Pancreas (tissue), 10 donors: ENCODE results near the gene BCL11B. TPM values are rescaled to one million over a fixed set of nuclear protein-coding genes. Genes with fewer than 3 reads are reported as not detected.

Experiments
- ATAC-seq, 4 donors: fragments of 200-7000 bp; cut with Tn5 transposase; one replicate each; pipeline versions ENCODE4 v1.8.0 to v1.9.1; 2020; ENCODE audit warnings: mild to moderate bottlenecking in 4 of 4, moderate library complexity in 4 of 4
- DNase-seq, 6 donors: peaks; one replicate each; pipeline ENCODE4 v3.0.0-alpha.2; 2020
- FAIRE-seq: peaks from 2 replicates; lab custom pipeline; 2012; peaks lifted over from hg19 to GRCh38; lab: Jason Lieb, UNC
- H3K27ac ChIP-seq, 4 donors: fragments of 200-600 bp; sonication (generic); 1 replicate in 3 of 4; 2 replicates in 1 of 4; pipeline versions ENCODE4 v1.5.0 to v1.8.0; 2020
- H3K27me3 ChIP-seq, 4 donors: fragments of 200-600 bp; one replicate each; pipeline ENCODE4 v1.8.0; 2021
- H3K36me3 ChIP-seq, 3 donors: fragments of 200-600 bp; sonication (generic) in 1 of 3; one replicate each; pipeline versions ENCODE4 v1.5.0 to v1.8.0; 2020 to 2021
- H3K4me1 ChIP-seq, 3 donors: fragments of 200-600 bp; one replicate each; pipeline ENCODE4 v1.8.0; 2021
- H3K4me3 ChIP-seq, 4 donors: fragments of 200-600 bp; sonication (generic) in 2 of 4; one replicate each; pipeline versions ENCODE4 v1.5.0 to v1.8.0; 2020 to 2021
- H3K9me3 ChIP-seq, 4 donors: fragments of 200-600 bp; one replicate each; pipeline ENCODE4 v1.8.0; 2021
- WGBS, 2 donors: extraction: QIAGEN DNeasy Blood & Tissue Kit; methylation state at CpG; one replicate each; pipeline ENCODE4 v1.1.7; 2013; 5-methylcytosine and 5-hydroxymethylcytosine counted together
- intact Hi-C, 3 donors: fragments of 100-400 bp; cut with DNase I; formaldehyde crosslinking; loops; one replicate each; pipeline versions ENCODE4 v1.11.1 to v1.14.2; 2022
- polyA plus RNA-seq, 2 donors: library from polyadenylated mRNA; stranded (reverse); fragments of 200-250 nt; gene quantifications; one replicate each; pipeline ENCODE4 v1.2.3, GENCODE V29; 2013
- total RNA-seq, 6 donors: library from RNA; stranded (reverse); fragmentation: NEBNext Ultra II Directional in 4 of 6; extraction: Animal tissue kit (Norgen Biotek cat#: 25700) in 4 of 6; gene quantifications; one replicate each; pipeline versions ENCODE4 v1.2.1 to v1.2.4, GENCODE V29; 2021 to 2023
- TF ChIP-seq, protein P1 (sequence below), 4 donors: fragments of 200-600 bp; sonication (generic) in 3 of 4; IDR thresholded peaks; one replicate each; pipeline versions ENCODE4 v1.5.0 to v1.8.0; 2021; ENCODE audit warnings: antibody characterized with exemption in 4 of 4
- donor health status: healthy with polysubstance abuse.
- donor health status: DM: no; HTN: no; CAD: no; lungs with moderate emphysema.
- donor health status: DM: no; HTN: no; CAD: no.
- donor health status: control.
- donor health status: control.
- donor health status: Bipolar disorder and iron deficiency.
- donor health status: DM: yes; HTN: yes; CAD: no.
- donor health status: DM: no; HTN: no; CAD: no.
- donor health status: DM: no; HTN: no; CAD: no.
- donor health status: DM: yes; HTN: yes; CAD: no.

BCL11B gene
- total and polyA plus RNA-seq, 8 donors = 0.04 to 0.47 (median 0.27) TPM

DNA sequence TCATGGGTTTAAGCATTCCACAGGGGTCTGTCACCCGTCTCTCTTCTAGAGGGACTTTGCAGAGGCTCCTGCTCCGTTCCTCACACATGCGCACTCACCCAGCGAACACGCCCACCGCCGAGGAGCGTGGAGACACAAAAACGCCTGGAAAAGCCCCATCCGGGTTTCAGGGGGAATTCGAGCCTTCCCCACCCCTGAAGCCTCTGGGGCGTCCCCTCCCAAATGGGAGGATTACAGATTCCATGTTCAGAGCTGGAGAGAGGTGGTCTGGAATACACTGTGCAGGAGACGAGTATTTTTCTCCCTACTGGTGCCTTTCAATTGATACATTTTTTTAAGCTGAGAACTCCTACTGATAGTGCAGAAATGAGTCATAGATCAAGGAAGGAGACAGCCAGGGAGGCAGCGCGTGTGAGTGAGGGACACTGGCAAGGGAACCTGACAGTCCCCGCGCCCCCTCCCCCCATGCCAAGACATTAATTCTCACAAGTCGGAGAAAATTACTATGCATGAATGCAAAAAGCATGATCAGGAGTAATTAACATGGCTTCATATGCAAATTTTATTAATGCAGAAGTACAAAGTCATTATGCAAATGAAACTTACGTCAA lies 36.9 kb downstream of the BCL11B start:
- no peak for FAIRE-seq
- Histone ChIP-seq H3K4me3 (no peak overlapping the region), H3K27me3 (no peaks in the 10 kb centered on the region), H3K4me1 (no peaks in the 10 kb centered on the region), H3K9me3 (no peaks in the 10 kb centered on the region), H3K27ac (no peak overlapping the region), H3K36me3 (no peaks in the 10 kb centered on the region)
- 37 to 51% methylated on average over 19 of the region's 19 CpGs for WGBS, 2 donors
- TF ChIP-seq, protein P1, sequence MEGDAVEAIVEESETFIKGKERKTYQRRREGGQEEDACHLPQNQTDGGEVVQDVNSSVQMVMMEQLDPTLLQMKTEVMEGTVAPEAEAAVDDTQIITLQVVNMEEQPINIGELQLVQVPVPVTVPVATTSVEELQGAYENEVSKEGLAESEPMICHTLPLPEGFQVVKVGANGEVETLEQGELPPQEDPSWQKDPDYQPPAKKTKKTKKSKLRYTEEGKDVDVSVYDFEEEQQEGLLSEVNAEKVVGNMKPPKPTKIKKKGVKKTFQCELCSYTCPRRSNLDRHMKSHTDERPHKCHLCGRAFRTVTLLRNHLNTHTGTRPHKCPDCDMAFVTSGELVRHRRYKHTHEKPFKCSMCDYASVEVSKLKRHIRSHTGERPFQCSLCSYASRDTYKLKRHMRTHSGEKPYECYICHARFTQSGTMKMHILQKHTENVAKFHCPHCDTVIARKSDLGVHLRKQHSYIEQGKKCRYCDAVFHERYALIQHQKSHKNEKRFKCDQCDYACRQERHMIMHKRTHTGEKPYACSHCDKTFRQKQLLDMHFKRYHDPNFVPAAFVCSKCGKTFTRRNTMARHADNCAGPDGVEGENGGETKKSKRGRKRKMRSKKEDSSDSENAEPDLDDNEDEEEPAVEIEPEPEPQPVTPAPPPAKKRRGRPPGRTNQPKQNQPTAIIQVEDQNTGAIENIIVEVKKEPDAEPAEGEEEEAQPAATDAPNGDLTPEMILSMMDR (IDR thresholded peaks at IDR 0.05) = no peak
- intact Hi-C loops = no loop called here
- no peak for ATAC-seq
- no peak for DNase-seq

DNA sequence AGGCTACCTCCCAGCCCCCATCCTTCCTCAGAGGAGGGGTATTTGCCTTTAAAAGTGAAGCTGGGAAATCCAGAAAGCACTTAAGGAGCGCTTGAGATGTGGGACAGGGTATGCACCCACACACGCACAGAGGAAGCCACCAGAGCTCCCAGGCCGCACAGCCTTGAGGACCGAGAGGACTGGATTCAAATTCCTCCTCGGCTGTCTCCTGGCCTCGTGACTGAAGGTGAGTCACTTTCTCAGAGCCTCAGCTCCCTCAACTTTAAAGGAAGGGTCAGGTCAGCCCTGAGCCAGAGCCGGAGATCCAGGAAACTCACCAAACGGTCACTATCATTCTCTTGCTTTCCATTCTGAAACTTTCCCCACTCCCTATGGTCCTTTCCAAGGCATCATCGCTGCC lies 37.6 kb downstream of the BCL11B start:
- no peak for DNase-seq
- Histone ChIP-seq H3K27me3 (no peaks in the 10 kb centered on the region), H3K4me1 (no peaks in the 10 kb centered on the region), H3K9me3 (no peaks in the 10 kb centered on the region), H3K4me3 (no peak overlapping the region), H3K36me3 (no peaks in the 10 kb centered on the region), H3K27ac (no peak overlapping the region)
- 74 to 83% methylated on average over 9 of the region's 9 CpGs for whole genome bisulfite sequencing, 2 donors
- intact Hi-C loops = no loop called here
- no peak for FAIRE-seq
- TF ChIP-seq, protein P1 (IDR thresholded peaks at IDR 0.05) = no peak
- no peak for ATAC-seq

DNA sequence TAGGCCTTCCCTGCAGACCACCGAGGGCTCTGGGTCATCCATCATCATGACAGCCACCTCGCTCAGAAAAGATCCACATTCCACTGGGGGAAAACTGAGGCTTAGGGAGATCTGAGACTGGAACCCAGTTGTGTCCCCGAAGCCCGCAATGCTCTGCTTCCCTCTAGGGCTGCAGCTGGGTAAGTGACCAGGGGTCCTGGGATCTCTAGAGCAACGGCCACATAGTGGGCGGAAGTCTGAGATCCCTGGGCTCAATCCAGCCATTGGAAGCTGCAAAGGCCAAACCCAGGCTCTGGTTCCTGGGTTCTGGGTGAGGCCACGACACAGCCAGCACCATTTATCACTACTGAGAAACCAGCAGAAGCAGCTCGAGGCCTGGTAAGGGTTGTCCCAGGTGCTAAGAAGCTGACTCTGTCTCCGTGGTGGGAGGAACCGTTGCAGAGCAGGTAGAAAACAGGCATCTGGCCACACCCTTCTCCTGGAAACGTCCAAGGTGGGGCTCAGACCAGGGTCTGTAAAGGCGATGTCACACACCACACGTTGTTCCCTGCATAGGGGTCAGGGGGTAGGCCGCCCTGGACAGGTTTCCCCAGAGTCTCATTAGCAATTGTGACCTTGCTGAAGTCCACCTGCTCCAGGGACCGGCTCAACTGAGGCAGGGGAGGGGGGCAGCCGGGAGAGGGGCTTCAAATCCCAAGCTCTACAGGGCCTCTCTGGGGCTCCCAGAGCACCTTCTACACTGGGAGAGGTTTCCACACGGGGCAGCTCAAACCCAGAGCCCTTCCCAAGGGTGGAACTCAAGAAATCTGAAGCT lies 38.6 kb downstream of the BCL11B start:
- H3K27me3 ChIP-seq = no peaks in the 10 kb centered on the region
- FAIRE-seq (no peak), DNase-seq (no peak), ATAC-seq (no peak)
- H3K27ac ChIP-seq = no peak overlapping the region
- no peaks in the 10 kb centered on the region for H3K4me1 ChIP-seq
- TF ChIP-seq, protein P1 (IDR thresholded peaks at IDR 0.05) = no peak
- WGBS, 2 donors = 69 to 79% methylated on average over 17 of the region's 17 CpGs
- H3K9me3 ChIP-seq = no peaks in the 10 kb centered on the region
- H3K4me3 ChIP-seq = no peak overlapping the region
- intact Hi-C loops = no loop called here
- H3K36me3 ChIP-seq = no peaks in the 10 kb centered on the region

DNA sequence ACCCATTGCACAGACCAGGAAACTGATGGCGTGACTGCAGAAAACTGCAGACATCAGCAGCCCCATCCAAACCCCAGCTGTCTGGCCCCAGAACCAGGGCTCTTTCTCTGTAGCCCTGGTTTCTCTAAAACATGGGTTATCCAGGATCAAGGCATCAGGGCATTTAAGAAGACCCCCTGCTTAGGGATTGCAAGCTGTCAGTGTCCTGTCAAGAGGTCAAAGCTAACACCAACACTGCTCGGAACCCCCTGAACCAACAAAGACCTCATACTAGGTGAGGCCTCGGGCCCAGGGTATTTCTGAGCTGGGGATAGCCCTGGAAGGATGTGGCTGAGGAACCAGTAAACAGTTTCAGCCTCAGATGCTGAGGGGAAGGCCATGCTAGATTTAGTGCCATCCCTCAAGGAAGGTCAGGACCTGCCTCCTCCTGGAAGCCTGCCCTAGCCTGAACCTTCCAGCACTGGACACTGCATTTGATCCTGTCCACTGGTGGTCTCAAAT lies 39.2 kb downstream of the BCL11B start:
- Histone ChIP-seq H3K9me3 (no peaks in the 10 kb centered on the region), H3K27me3 (no peaks in the 10 kb centered on the region), H3K27ac (no peak overlapping the region), H3K36me3 (no peaks in the 10 kb centered on the region), H3K4me3 (no peak overlapping the region), H3K4me1 (no peaks in the 10 kb centered on the region)
- ATAC-seq = no peak
- no peak for FAIRE-seq
- 66 to 85% methylated on average over 3 of the region's 3 CpGs for WGBS, 2 donors
- TF ChIP-seq, protein P1 (IDR thresholded peaks at IDR 0.05) = no peak
- DNase-seq = no peak
- intact Hi-C loops = no loop called here
